Heart left ventricle (tissue), 16 donors: ENCODE data around the gene MPRIP. TPM values are rescaled to one million over a fixed set of nuclear protein-coding genes. Genes with fewer than 3 reads are reported as not detected.

Experiments used
- ATAC-seq, 4 donors: fragments of 200-7000 bp; cut with Tn5 transposase; one replicate each; pipeline ENCODE4 v1.9.1; 2020 to 2022; ENCODE audit warnings: moderate library complexity in 4 of 4, mild to moderate bottlenecking in 3 of 4, moderate number of reproducible peaks in 1 of 4
- DNase-seq, 5 donors: peaks; one replicate each; pipeline ENCODE4 v3.0.0-alpha.2; 2020
- H3K27ac ChIP-seq, 12 donors: fragments of 200-600 bp; sonication (generic) in 4 of 12; one replicate each; pipeline versions ENCODE4 v1.5.0 to v1.8.0; 2016 to 2022; ENCODE audit warnings: mild to moderate bottlenecking in 2 of 12
- H3K27me3 ChIP-seq, 9 donors: fragments of 200-600 bp; sonication (generic) in 2 of 9; one replicate each; pipeline versions ENCODE4 v1.5.1 to v1.8.0; 2016 to 2022; ENCODE audit warnings: mild to moderate bottlenecking in 3 of 9
- H3K36me3 ChIP-seq, 9 donors: fragments of 200-600 bp; sonication (generic) in 2 of 9; one replicate each; pipeline versions ENCODE4 v1.5.0 to v1.8.0; 2018 to 2022; ENCODE audit warnings: mild to moderate bottlenecking in 2 of 9
- H3K4me1 ChIP-seq, 12 donors: fragments of 200-600 bp; sonication (generic) in 4 of 12; one replicate each; pipeline versions ENCODE4 v1.5.0 to v1.8.0; 2016 to 2022; ENCODE audit warnings: mild to moderate bottlenecking in 3 of 12
- H3K4me3 ChIP-seq, 12 donors: fragments of 200-600 bp; sonication (generic) in 4 of 12; one replicate each; pipeline versions ENCODE4 v1.5.0 to v1.8.0; 2017 to 2022; ENCODE audit warnings: mild to moderate bottlenecking in 9 of 12, moderate library complexity in 4 of 12
- H3K9me3 ChIP-seq, 12 donors: fragments of 200-600 bp; sonication (generic) in 4 of 12; one replicate each; pipeline versions ENCODE4 v1.5.0 to v1.8.0; 2016 to 2022; ENCODE audit warnings: mild to moderate bottlenecking in 1 of 12
- POLR2A ChIP-seq, 2 donors: fragments of 450-650 bp; IDR thresholded peaks; one replicate each; pipeline ENCODE4 v1.6.1; 2017; ENCODE audit warnings: antibody characterized with exemption in 2 of 2, mild to moderate bottlenecking in 2 of 2, moderate library complexity in 2 of 2
- WGBS, 4 donors: extraction: QIAGEN DNeasy Blood & Tissue Kit in 2 of 4; methylation state at CpG; one replicate each; pipeline versions ENCODE4 v1.1.5 to v1.1.7; 2013 to 2018; 5-methylcytosine and 5-hydroxymethylcytosine counted together
- intact Hi-C, 10 donors: fragments of 100-400 bp; cut with DNase I; formaldehyde crosslinking; loops; one replicate each; pipeline versions ENCODE4 v1.11.1 to v1.14.2; 2022
- polyA plus RNA-seq, 2 donors: library from polyadenylated mRNA; stranded (reverse); fragments of 200-250 nt; gene quantifications; one replicate each; pipeline ENCODE4 v1.2.3, GENCODE V29; 2013
- total RNA-seq, 9 donors: library from RNA; depleted of rRNA in 2 of 9; stranded (reverse); fragments of >200 nt in 2 of 9; fragmentation: NEBNext Ultra II Directional in 3 of 9; extraction: Animal tissue kit (Norgen Biotek cat#: 25700) in 3 of 9; gene quantifications; one replicate each; pipeline versions ENCODE4 v1.1.0 to v1.2.4, GENCODE V29; 2016 to 2023
- TF ChIP-seq, protein P1 (sequence below), 12 donors: fragments of 200-600 bp; sonication (generic) in 4 of 12; IDR thresholded peaks; one replicate each; pipeline versions ENCODE4 v1.5.0 to v1.8.0; 2018 to 2022; ENCODE audit warnings: antibody characterized with exemption in 12 of 12, mild to moderate bottlenecking in 5 of 12
- donor health status: ischemic (EF 13 %, LVEDD 7.1; RV severe dilation, severe dysfunction).
- donor health status: healthy with polysubstance abuse.
- donor health status: DM: no; HTN: yes; CAD: no.
- donor health status: DM: no; HTN: no; CAD: no.
- donor health status: ischemic (EF 25% LVEDD 6.9; RV normal size, moderate dysfunction).
- donor health status: ischemic (EF 25% LVEDD 5.7; RV mildly dilated, moderate dysfunction).
- donor health status: healthy.
- donor health status: DM: yes; HTN: yes; CAD: no.
- donor health status: ischemic (EF 35%, LVEDD 5.7; RV mildly dilated, moderate dysfunction).
- donor health status: nonischemic (EF 11% LVEDD 7.7; RV severe dilation, severe dysfunction).
- donor health status: DM: yes; HTN: yes; CAD: no.
- donor health status: PGD.
- donor health status: ischemic (EF 29% LVEDD 5.4; RV normal size, mild dysfunction).
- donor health status: nonischemic (EF 23%, LVEDD 6.1; RV moderate dilation, normal function).

Gene MPRIP
- total and polyA plus RNA-seq, 11 donors, result 131 to 686 (median 343) TPM

DNA sequence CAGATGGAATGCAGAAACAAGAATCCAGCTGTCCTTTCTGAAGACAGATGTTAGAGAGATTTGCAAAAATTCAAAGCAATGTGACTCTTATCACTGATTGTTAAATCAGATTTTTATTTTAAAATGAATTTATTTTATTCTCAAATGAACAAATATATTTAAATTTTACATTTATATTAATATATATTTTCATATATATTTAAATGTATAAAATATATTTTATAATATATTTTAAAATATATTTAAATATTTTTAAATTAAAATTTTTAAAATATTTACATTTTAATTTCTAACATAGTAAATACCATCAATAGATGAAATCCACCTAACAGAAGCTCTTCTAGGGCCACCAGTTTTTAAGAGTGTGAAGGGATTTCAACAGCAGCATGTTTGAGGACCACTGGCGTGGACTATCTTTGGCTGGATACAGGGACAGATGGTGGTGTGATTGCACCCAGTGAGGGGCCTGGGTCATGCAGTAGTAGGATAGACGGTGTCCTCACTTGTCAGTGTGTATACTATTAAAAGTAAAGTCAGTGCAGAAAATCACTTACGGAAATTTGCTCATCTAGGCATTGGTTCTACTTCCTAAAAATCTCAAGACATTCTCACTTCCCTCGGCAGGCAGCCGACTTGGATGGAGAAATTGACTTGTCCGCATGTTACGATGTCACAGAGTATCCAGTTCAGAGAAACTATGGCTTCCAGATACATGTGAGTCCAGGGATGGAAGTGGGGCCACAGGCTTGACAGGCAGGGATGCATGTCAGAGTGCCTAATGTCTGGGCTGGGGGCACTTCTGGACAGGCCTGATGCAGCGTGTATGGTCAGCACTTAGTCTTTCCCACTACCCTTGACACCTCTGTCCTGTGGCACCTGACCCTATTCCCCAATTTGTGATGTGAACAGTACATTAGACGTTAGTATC is 107.5 kb downstream of the MPRIP start:
- ATAC-seq, result no peak
- intact Hi-C loops, result loop anchor here in 7 of 10 donors (5.0 to 10.0 kb wide), 7 partner anchors 43 to 165 kb away; partner anchors contain the start of gene FLCN (in 3 of the 7)
- whole genome bisulfite sequencing, 4 donors, result 85 to 93% (median 89%) methylated on average over 9 of the region's 9 CpGs

DNA sequence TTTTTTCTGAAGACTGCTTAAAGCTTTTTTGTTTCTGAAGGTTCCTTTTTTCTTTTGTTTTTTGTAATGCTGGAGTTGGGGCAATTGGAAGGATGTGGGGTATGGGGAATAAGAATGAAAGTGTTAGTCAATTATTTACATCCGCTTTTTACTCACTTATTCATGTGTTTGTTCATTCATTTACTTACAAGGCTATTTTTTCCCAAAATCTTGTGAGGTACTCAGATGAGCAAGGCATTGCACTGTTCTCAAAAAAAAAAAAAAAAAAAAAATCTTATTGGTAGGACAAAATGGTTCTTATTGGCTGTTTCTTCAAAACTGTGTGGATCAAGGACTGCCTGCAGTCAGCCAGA is 108.2 kb downstream of the MPRIP start:
- 89 to 96% (median 93%) methylated on average over 1 of the region's 1 CpG for WGBS, 4 donors
- Histone ChIP-seq H3K9me3 (no peaks in the 10 kb centered on the region), H3K27me3 (no peaks in the 10 kb centered on the region), H3K36me3 (peaks cover 0 to 98% (median 88%) of the 10 kb centered on the region in 9 donors), H3K4me3 (no peak overlapping the region), H3K4me1 (peaks cover 12 to 35% (median 24%) of the 10 kb centered on the region in 12 donors), H3K27ac (peak overlapping the region in 3 of 12 donors; percentile 83 to 90 (median 85))
- intact Hi-C loops, result loop anchor here in 3 of 10 donors (5.0 kb wide), 3 partner anchors 42 to 87 kb away; partner anchors contain the start of gene FLCN (in 2 of the 3)
- DNase-seq, result no peak
- TF ChIP-seq, protein P1, sequence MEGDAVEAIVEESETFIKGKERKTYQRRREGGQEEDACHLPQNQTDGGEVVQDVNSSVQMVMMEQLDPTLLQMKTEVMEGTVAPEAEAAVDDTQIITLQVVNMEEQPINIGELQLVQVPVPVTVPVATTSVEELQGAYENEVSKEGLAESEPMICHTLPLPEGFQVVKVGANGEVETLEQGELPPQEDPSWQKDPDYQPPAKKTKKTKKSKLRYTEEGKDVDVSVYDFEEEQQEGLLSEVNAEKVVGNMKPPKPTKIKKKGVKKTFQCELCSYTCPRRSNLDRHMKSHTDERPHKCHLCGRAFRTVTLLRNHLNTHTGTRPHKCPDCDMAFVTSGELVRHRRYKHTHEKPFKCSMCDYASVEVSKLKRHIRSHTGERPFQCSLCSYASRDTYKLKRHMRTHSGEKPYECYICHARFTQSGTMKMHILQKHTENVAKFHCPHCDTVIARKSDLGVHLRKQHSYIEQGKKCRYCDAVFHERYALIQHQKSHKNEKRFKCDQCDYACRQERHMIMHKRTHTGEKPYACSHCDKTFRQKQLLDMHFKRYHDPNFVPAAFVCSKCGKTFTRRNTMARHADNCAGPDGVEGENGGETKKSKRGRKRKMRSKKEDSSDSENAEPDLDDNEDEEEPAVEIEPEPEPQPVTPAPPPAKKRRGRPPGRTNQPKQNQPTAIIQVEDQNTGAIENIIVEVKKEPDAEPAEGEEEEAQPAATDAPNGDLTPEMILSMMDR (IDR thresholded peaks at IDR 0.05), result no peak
- no peak for TF ChIP-seq POLR2A (IDR thresholded peaks at IDR 0.05)
- ATAC-seq, result no peak

More for the DNA sequence above, 107.5 kb downstream of the MPRIP start:
- Histone ChIP-seq H3K27ac (peak overlapping the region in 3 of 12 donors; percentile 83 to 90 (median 85)), H3K36me3 (peaks cover 0 to 98% (median 88%) of the 10 kb centered on the region in 9 donors), H3K9me3 (no peaks in the 10 kb centered on the region), H3K4me1 (peaks cover 12 to 41% (median 27%) of the 10 kb centered on the region in 12 donors), H3K27me3 (no peaks in the 10 kb centered on the region), H3K4me3 (no peak overlapping the region)
- no peak for TF ChIP-seq POLR2A (IDR thresholded peaks at IDR 0.05)
- TF ChIP-seq, protein P1 (IDR thresholded peaks at IDR 0.05), result no peak
- DNase-seq, result no peak

DNA sequence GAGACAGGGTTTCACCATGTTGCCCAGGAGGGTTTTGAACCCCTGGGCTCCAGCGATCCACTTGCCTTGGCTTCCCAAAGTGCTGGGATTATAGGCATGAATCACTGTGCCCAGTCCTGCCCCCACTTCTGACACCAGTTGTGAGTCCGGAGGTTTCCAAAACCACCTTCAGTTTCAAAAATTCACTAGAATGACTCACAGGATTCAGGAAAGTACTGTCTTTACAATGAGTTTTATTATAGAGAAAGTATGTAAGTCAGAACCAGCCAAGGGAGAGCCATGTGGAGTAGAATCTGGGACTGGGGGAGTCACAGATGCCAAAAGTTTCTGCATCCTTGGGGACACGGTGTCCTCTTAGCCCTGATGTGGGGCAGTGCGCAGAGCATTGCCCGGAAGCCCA is 108.8 kb downstream of the MPRIP start:
- intact Hi-C loops, result loop anchor here in 3 of 10 donors (5.0 kb wide), 3 partner anchors 41 to 86 kb away; partner anchors contain the start of gene FLCN (in 2 of the 3)
- Histone ChIP-seq H3K4me3 (no peak overlapping the region), H3K9me3 (no peaks in the 10 kb centered on the region), H3K27me3 (no peaks in the 10 kb centered on the region), H3K4me1 (peaks cover 12 to 36% (median 24%) of the 10 kb centered on the region in 12 donors), H3K36me3 (peaks cover 0 to 98% (median 88%) of the 10 kb centered on the region in 9 donors), H3K27ac (peak overlapping the region in 10 of 12 donors; percentile 73 to 90 (median 83))
- DNase-seq (no peak), ATAC-seq (no peak)
- WGBS, 4 donors, result 93 to 95% (median 94%) methylated on average over 5 of the region's 5 CpGs
- TF ChIP-seq POLR2A (IDR thresholded peaks at IDR 0.05), result no peak
- TF ChIP-seq, protein P1 (IDR thresholded peaks at IDR 0.05), result no peak

DNA sequence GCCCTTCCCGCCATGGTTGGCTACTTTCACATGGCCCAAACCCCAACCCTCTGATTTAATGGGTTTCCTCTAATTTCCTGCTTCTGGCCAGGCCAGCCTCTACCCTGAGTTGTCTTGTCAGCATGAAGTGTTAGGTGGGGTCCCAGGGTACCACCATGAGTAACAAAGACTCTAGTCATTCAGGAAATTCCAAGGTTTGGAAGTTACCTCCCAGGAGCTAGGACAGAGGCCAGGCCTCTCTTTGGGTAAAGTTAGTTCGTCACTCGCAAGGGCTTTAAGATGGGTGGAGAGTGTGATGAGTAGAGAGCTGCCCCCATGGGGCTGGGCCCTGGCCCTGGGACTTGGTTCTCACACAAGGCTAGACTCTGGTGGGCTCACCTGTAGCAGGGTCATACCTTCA is 109.3 kb downstream of the MPRIP start:
- intact Hi-C loops, result loop anchor here in 3 of 10 donors (5.0 kb wide), 3 partner anchors 41 to 86 kb away; partner anchors contain the start of gene FLCN (in 2 of the 3)
- H3K27ac ChIP-seq, result peak overlapping the region in 11 of 12 donors; percentile 73 to 90 (median 83)
- no peaks in the 10 kb centered on the region for H3K9me3 ChIP-seq
- H3K36me3 ChIP-seq, result peaks cover 0 to 98% (median 87%) of the 10 kb centered on the region in 9 donors
- no peak overlapping the region for H3K4me3 ChIP-seq
- peaks cover 12 to 40% (median 26%) of the 10 kb centered on the region in 12 donors for H3K4me1 ChIP-seq
- ATAC-seq, result no peak
- DNase-seq, result no peak
- WGBS, 4 donors, result 64 to 83% (median 67%) methylated on average over 3 of the region's 3 CpGs
- no peaks in the 10 kb centered on the region for H3K27me3 ChIP-seq
- no peak for TF ChIP-seq POLR2A (IDR thresholded peaks at IDR 0.05)
- TF ChIP-seq, protein P1 (IDR thresholded peaks at IDR 0.05), result no peak
